ENCODE measurements around the gene PLCG2. TPM values are rescaled to one million over a fixed set of nuclear protein-coding genes. Genes with fewer than 3 reads are reported as not detected.

The PLCG2 gene
- polyA plus RNA-seq, 1 donor from 2014 or later: not detected

GRCh38 chr16:81816351-81816750 is 37.3 kb downstream of the PLCG2 start:
- Histone ChIP-seq H3F3A (ENCODE audit: insufficient read depth, low read length, poor library complexity, severe bottlenecking) (no peaks in the 10 kb centered on the region), H3K4me2 (ENCODE audit: low read length) (no peak overlapping the region), H3K4me3 (ENCODE audit: low read length) (no peak overlapping the region), H3K9me2 (ENCODE audit: insufficient read depth, low read length) (no peaks in the 10 kb centered on the region), H3K9ac (ENCODE audit: low read length) (no peak overlapping the region), H3K27ac (ENCODE audit: low read length) (no peak overlapping the region), H3K27me3 (ENCODE audit: insufficient read depth, low read depth, low read length) (no peaks in the 10 kb centered on the region), H2AFZ (ENCODE audit: low read depth, low read length) (no peak overlapping the region), H4K20me1 (ENCODE audit: insufficient read depth) (no peaks in the 10 kb centered on the region), H3K36me3 (ENCODE audit: insufficient read depth, low read length) (no peaks in the 10 kb centered on the region), H3K79me2 (replicated peaks; ENCODE audit: insufficient read depth, low read length) (no peaks in the 10 kb centered on the region), H3K9me3 (ENCODE audit: low read length) (no peaks in the 10 kb centered on the region)
- TF ChIP-seq CTCF (IDR thresholded peaks at IDR 0.05; ENCODE audit: poor library complexity, severe bottlenecking) (no peak), SMC3 (conservative IDR thresholded peaks at IDR 0.05; ENCODE audit: poor library complexity) (no peak), REST (IDR thresholded peaks at IDR 0.05; ENCODE audit: borderline replicate concordance) (no peak), POLR2AphosphoS5 (IDR thresholded peaks at IDR 0.05) (no peak), EP300 (conservative IDR thresholded peaks at IDR 0.05; ENCODE audit: poor library complexity, severe bottlenecking) (no peak), MXI1 (conservative IDR thresholded peaks at IDR 0.05; ENCODE audit: poor library complexity, severe bottlenecking) (no peak), RAD21 (conservative IDR thresholded peaks at IDR 0.05) (no peak), TAF1 (IDR thresholded peaks at IDR 0.05; ENCODE audit: low read depth) (no peak), EZH2 (IDR thresholded peaks at IDR 0.05; ENCODE audit: borderline replicate concordance, insufficient read depth, low read length, poor library complexity, severe bottlenecking) (no peak)

DNA sequence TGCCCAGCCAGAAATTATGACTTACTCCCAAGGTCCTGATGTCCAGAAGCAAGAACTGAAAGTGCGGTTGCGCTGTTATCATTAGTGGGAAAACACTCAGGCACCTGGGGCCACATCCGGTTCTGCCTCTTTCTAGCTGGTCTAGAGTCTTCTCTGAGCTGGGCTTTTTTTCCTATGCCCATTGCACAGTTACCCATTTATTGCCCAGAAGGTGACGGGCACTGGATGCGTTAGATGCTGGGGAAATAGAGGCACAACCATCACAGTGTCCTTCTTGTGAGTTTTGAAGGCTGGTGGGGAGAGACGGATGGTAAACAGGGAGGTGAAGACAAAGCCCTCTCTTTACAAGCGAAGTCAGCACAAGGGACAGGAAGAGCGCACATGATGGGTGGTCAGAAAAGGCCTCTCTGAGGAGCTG is 37.7 kb downstream of the PLCG2 start:
- H2AFZ ChIP-seq (ENCODE audit: low read depth, low read length): no peak overlapping the region
- TF ChIP-seq POLR2AphosphoS5 (IDR thresholded peaks at IDR 0.05) (no peak), TAF1 (IDR thresholded peaks at IDR 0.05; ENCODE audit: low read depth) (no peak), CTCF (IDR thresholded peaks at IDR 0.05; ENCODE audit: poor library complexity, severe bottlenecking) (no peak), REST (IDR thresholded peaks at IDR 0.05; ENCODE audit: borderline replicate concordance) (no peak), SMC3 (conservative IDR thresholded peaks at IDR 0.05; ENCODE audit: poor library complexity) (no peak), EZH2 (IDR thresholded peaks at IDR 0.05; ENCODE audit: borderline replicate concordance, insufficient read depth, low read length, poor library complexity, severe bottlenecking) (no peak), RAD21 (conservative IDR thresholded peaks at IDR 0.05) (no peak), EP300 (conservative IDR thresholded peaks at IDR 0.05; ENCODE audit: poor library complexity, severe bottlenecking) (no peak), MXI1 (conservative IDR thresholded peaks at IDR 0.05; ENCODE audit: poor library complexity, severe bottlenecking) (no peak)

More for the DNA sequence above, 37.7 kb downstream of the PLCG2 start:
- no peaks in the 10 kb centered on the region for H4K20me1 ChIP-seq (ENCODE audit: insufficient read depth)
- no peak overlapping the region for H3K4me2 ChIP-seq (ENCODE audit: low read length)
- H3K9ac ChIP-seq (ENCODE audit: low read length): no peak overlapping the region
- H3K4me3 ChIP-seq (ENCODE audit: low read length): no peak overlapping the region
- H3K36me3 ChIP-seq (ENCODE audit: insufficient read depth, low read length): no peaks in the 10 kb centered on the region
- no peaks in the 10 kb centered on the region for H3F3A ChIP-seq (ENCODE audit: insufficient read depth, low read length, poor library complexity, severe bottlenecking)
- H3K79me2 ChIP-seq (replicated peaks; ENCODE audit: insufficient read depth, low read length): no peaks in the 10 kb centered on the region
- no peak overlapping the region for H3K27ac ChIP-seq (ENCODE audit: low read length)
- no peaks in the 10 kb centered on the region for H3K9me2 ChIP-seq (ENCODE audit: insufficient read depth, low read length)
- no peaks in the 10 kb centered on the region for H3K9me3 ChIP-seq (ENCODE audit: low read length)
- H3K27me3 ChIP-seq (ENCODE audit: insufficient read depth, low read depth, low read length): no peaks in the 10 kb centered on the region
